IMR-90 (cell line): ENCODE measurements around the gene NLRP1. TPM values are rescaled to one million over a fixed set of nuclear protein-coding genes. Genes with fewer than 3 reads are reported as not detected.
"Not testable (repeated sequence)": the region's sequence is repeated elsewhere in the genome, so short reads cannot be mapped to it uniquely, and the experiment has no call there.

Experiments used
- ATAC-seq: fragments of 200-7000 bp; cut with Tn5 transposase; 2 replicates; pipeline ENCODE4 v1.9.1; 2020; ENCODE audit warnings: low read depth, mild to moderate bottlenecking, moderate library complexity
- BruUV-seq: library from RNA; stranded (reverse); fragments of 400-500 nt; replicated peaks from 2 replicates; lab custom pipeline; 2021; lab: Mats Ljungman, UMichigan
- CTCF ChIA-PET: fragments of 300-600 bp; formaldehyde crosslinking; extraction: SDS; loops from one replicate; lab custom pipeline; 2021; ENCODE audit warnings: antibody characterized with exemption; lab: Yijun Ruan, JAX
- POLR2A ChIA-PET: fragments of 300-600 bp; sonication (Branson Sonifier 250); formaldehyde crosslinking; loops from one replicate; lab custom pipeline; 2022; ENCODE audit warnings: antibody characterized with exemption; ENCODE audit not compliant: unreplicated experiment; lab: Charles Lee
- DNase-seq: peaks from one replicate; pipeline ENCODE4 v3.0.0; 2013
- H2AFZ ChIP-seq: replicated peaks from 2 replicates; pipeline ENCODE3; 2013; ENCODE audit warnings: low read length, mild to moderate bottlenecking; ENCODE audit not compliant: poor library complexity
- H2AK5ac ChIP-seq: 2 replicates; pipeline ENCODE4 v1.6.1; 2013; ENCODE audit warnings: low read depth, low read length, inconsistent platforms
- H2AK9ac ChIP-seq: replicated peaks from 2 replicates; pipeline ENCODE3; 2013; ENCODE audit warnings: mild to moderate bottlenecking, low read depth, low read length, moderate library complexity; ENCODE audit not compliant: poor library complexity
- H2BK120ac ChIP-seq: 2 replicates; pipeline ENCODE4 v1.6.1; 2013; ENCODE audit warnings: low read depth, low read length, inconsistent platforms
- H2BK15ac ChIP-seq: 3 replicates; pipeline ENCODE4 v1.6.1; 2013; ENCODE audit warnings: low read depth, low read length, inconsistent platforms
- H2BK20ac ChIP-seq: 2 replicates; pipeline ENCODE4 v1.6.1; 2013; ENCODE audit warnings: low read depth, mild to moderate bottlenecking, inconsistent platforms, low read length, moderate library complexity
- H2BK5ac ChIP-seq: 2 replicates; pipeline ENCODE4 v1.6.1; 2013; ENCODE audit warnings: mild to moderate bottlenecking, low read depth, low read length, inconsistent platforms; ENCODE audit not compliant: poor library complexity, severe bottlenecking
- H3K14ac ChIP-seq: replicated peaks from 2 replicates; pipeline ENCODE4 v1.6.1; 2013; ENCODE audit warnings: low read depth, low read length, inconsistent platforms
- H3K18ac ChIP-seq: 2 replicates; pipeline ENCODE4 v1.6.1; 2013; ENCODE audit warnings: low read depth, low read length, control low read depth
- H3K23ac ChIP-seq: 2 replicates; pipeline ENCODE4 v1.6.1; 2013; ENCODE audit warnings: low read depth, low read length, inconsistent platforms
- H3K27ac ChIP-seq: 2 replicates; pipeline ENCODE4 v1.5.1; 2013; ENCODE audit warnings: mild to moderate bottlenecking, control low read depth, low read length; ENCODE audit not compliant: insufficient read depth
- H3K27me3 ChIP-seq: 2 replicates; pipeline ENCODE4 v1.6.1; 2013; ENCODE audit warnings: low read length; ENCODE audit not compliant: control insufficient read depth, insufficient read depth
- H3K36me3 ChIP-seq: 2 replicates; pipeline ENCODE4 v1.6.1; 2013; ENCODE audit warnings: low read length, mixed read lengths; ENCODE audit not compliant: control insufficient read depth, insufficient read depth
- H3K4ac ChIP-seq: 2 replicates; pipeline ENCODE4 v1.6.1; 2013; ENCODE audit warnings: low read depth, low read length, inconsistent platforms
- H3K4me1 ChIP-seq: 2 replicates; pipeline ENCODE4 v1.6.1; 2013; ENCODE audit warnings: low read length, mixed read lengths; ENCODE audit not compliant: control insufficient read depth, insufficient read depth
- H3K4me2 ChIP-seq: 2 replicates; pipeline ENCODE4 v1.6.1; 2013; ENCODE audit warnings: low read depth, mild to moderate bottlenecking, control low read depth, low read length, moderate library complexity
- H3K4me3 ChIP-seq: 2 replicates; pipeline ENCODE4 v1.5.1; 2013; ENCODE audit warnings: low read depth, mild to moderate bottlenecking, control low read depth, low read length, moderate library complexity; ENCODE audit not compliant: insufficient read depth
- H3K56ac ChIP-seq: 2 replicates; pipeline ENCODE4 v1.6.1; 2013; ENCODE audit warnings: low read length, inconsistent platforms; ENCODE audit not compliant: insufficient read depth; ENCODE audit errors: extremely low read depth
- H3K79me1 ChIP-seq, 2 experiments: 2 replicates each; pipeline ENCODE4 v1.6.1; 2013; ENCODE audit warnings: low read length in 2 of 2, inconsistent platforms in 1 of 2, low read depth in 1 of 2
- H3K9ac ChIP-seq: 2 replicates; pipeline ENCODE4 v1.6.1; 2013; ENCODE audit warnings: low read depth, low read length, control low read depth
- H3K9me1 ChIP-seq: 2 replicates; pipeline ENCODE4 v1.6.1; 2013; ENCODE audit warnings: low read length, inconsistent platforms; ENCODE audit not compliant: insufficient read depth
- H3K9me3 ChIP-seq: 2 replicates; pipeline ENCODE4 v1.6.1; 2013; ENCODE audit warnings: low read length; ENCODE audit not compliant: control insufficient read depth, insufficient read depth
- H4K20me1 ChIP-seq: 2 replicates; pipeline ENCODE4 v1.6.1; 2013; ENCODE audit warnings: low read length, inconsistent platforms; ENCODE audit not compliant: insufficient read depth
- H4K5ac ChIP-seq: 2 replicates; pipeline ENCODE4 v1.6.1; 2013; ENCODE audit warnings: mild to moderate bottlenecking, low read depth, low read length, control low read depth
- H4K8ac ChIP-seq, 2 experiments: 2 replicates each; pipeline ENCODE4 v1.6.1; 2013; ENCODE audit warnings: low read depth in 2 of 2, low read length in 2 of 2, control low read depth in 1 of 2, inconsistent platforms in 1 of 2
- H4K91ac ChIP-seq: 2 replicates; pipeline ENCODE4 v1.6.1; 2013; ENCODE audit warnings: low read depth, low read length, inconsistent platforms; ENCODE audit not compliant: insufficient read depth
- WGBS, 2 experiments: methylation state at CpG; one replicate each; pipeline versions ENCODE4 v1.1.5 to v1.1.7; 2013; ENCODE audit warnings: missing lambda C conversion rate in 2 of 2; ENCODE audit not compliant: insufficient read length in 1 of 2; ENCODE audit errors: extremely low coverage in 2 of 2; 5-methylcytosine and 5-hydroxymethylcytosine counted together
- dilution Hi-C: fragments of 300-500 bp; cut with HindIII; formaldehyde crosslinking; loops from one replicate; pipeline ENCODE4 v1.14.3; 2018; ENCODE audit warnings: low sequenced_read_pairs; ENCODE audit not compliant: unreplicated experiment
- in situ Hi-C: fragments of 300-500 bp; cut with MboI; formaldehyde crosslinking; loops from 3 replicates; pipeline ENCODE4 v1.14.3; 2019; ENCODE audit warnings: low sequenced_read_pairs, inconsistent platforms, mixed read lengths
- intact Hi-C: fragments of 100-400 bp; cut with micrococcal nuclease; formaldehyde crosslinking; loops from 2 replicates; pipeline ENCODE4 v1.10.0; 2022
- polyA plus RNA-seq, 3 experiments: library from polyadenylated mRNA; depleted of rRNA; stranded (reverse); fragments of >200 nt; gene quantifications; 2 replicates each; pipeline ENCODE4 v1.2.3, GENCODE V29; 2012; ENCODE audit warnings: low replicate concordance in 1 of 3
- total RNA-seq: library from RNA; depleted of rRNA; stranded (reverse); fragments of >200 nt; gene quantifications from 2 replicates; pipeline ENCODE4 v1.2.3, GENCODE V29; 2012

The NLRP1 gene
- total and polyA plus RNA-seq, 2 of the 4 experiments (the other 2 are of a cell fraction) = 134 to 340 TPM

GRCh38 chr17:5573017-5573416 lies 11.3 kb downstream of the NLRP1 start:
- BruUV-seq, intact Hi-C loops, CTCF ChIA-PET: not testable (repeated sequence)

More at GRCh38 chr17:5573017-5573416, 11.3 kb downstream of the NLRP1 start:
- H3K27me3 ChIP-seq, H2BK15ac ChIP-seq, H2AFZ ChIP-seq, H3K18ac ChIP-seq, H3K56ac ChIP-seq, H4K20me1 ChIP-seq, H3K4me2 ChIP-seq, H2AK5ac ChIP-seq, DNase-seq, H3K4ac ChIP-seq, H2AK9ac ChIP-seq, H3K27ac ChIP-seq, dilution Hi-C loops, H4K91ac ChIP-seq, H3K9me3 ChIP-seq, H4K8ac ChIP-seq, ATAC-seq, H2BK5ac ChIP-seq, H3K9me1 ChIP-seq, POLR2A ChIA-PET, H3K14ac ChIP-seq, H3K4me3 ChIP-seq, H3K79me1 ChIP-seq, H3K23ac ChIP-seq, in situ Hi-C loops, H3K9ac ChIP-seq, H2BK120ac ChIP-seq, H4K5ac ChIP-seq, H3K4me1 ChIP-seq, H3K36me3 ChIP-seq, H2BK20ac ChIP-seq: not testable (repeated sequence)
- no CpG with 5 or more reads among the region's 7 CpGs for WGBS, 2 experiments
